SU-DHL-6 (cell line): ENCODE data around the gene C1orf21.

Experiments
- H2AFZ ChIP-seq: fragments of 200-600 bp; sonication (generic); 2 replicates; pipeline ENCODE4 v1.6.1; 2014; ENCODE audit warnings: low read depth, mild to moderate bottlenecking, moderate library complexity, mixed read lengths, antibody characterized with exemption, low read length; ENCODE audit not compliant: severe bottlenecking
- H3F3A ChIP-seq: fragments of 200-600 bp; shearing (Covaris generic); 2 replicates; pipeline ENCODE4 v1.6.0; 2016; ENCODE audit warnings: antibody characterized with exemption, mild to moderate bottlenecking; ENCODE audit not compliant: insufficient read depth
- H3K27ac ChIP-seq: fragments of 200-600 bp; sonication (generic); 2 replicates; pipeline ENCODE4 v1.5.1; 2016; ENCODE audit warnings: low read depth, mild to moderate bottlenecking, low read length, moderate library complexity, mixed read lengths
- H3K27me3 ChIP-seq: fragments of 200-600 bp; sonication (generic), shearing (Covaris generic); 2 replicates; pipeline ENCODE4 v1.6.0; 2014; ENCODE audit warnings: mild to moderate bottlenecking, low read length
- H3K36me3 ChIP-seq: fragments of 200-600 bp; sonication (generic); 2 replicates; pipeline ENCODE4 v1.6.1; 2014; ENCODE audit warnings: mild to moderate bottlenecking, low read length, mixed read lengths
- H3K4me2 ChIP-seq: fragments of 300-600, 200-600 bp; shearing (Covaris generic), sonication (generic); 2 replicates; pipeline ENCODE4 v1.6.0; 2014; ENCODE audit warnings: low read length, low read depth, mild to moderate bottlenecking; ENCODE audit not compliant: poor library complexity, severe bottlenecking
- H3K4me3 ChIP-seq: fragments of 200-600 bp; sonication (generic); 2 replicates; pipeline ENCODE4 v1.5.1; 2014; ENCODE audit warnings: antibody characterized with exemption, low read length, mild to moderate bottlenecking, mixed read lengths; ENCODE audit not compliant: insufficient read depth, poor library complexity, severe bottlenecking
- H3K79me2 ChIP-seq: fragments of 200-600 bp; sonication (generic); 2 replicates; pipeline ENCODE4 v1.6.1; 2014; ENCODE audit warnings: mild to moderate bottlenecking, low read length, moderate library complexity; ENCODE audit not compliant: insufficient read depth
- H3K9ac ChIP-seq: fragments of 200-600 bp; sonication (generic); 2 replicates; pipeline ENCODE4 v1.7.0; 2014; ENCODE audit warnings: mild to moderate bottlenecking, low read length
- H3K9me2 ChIP-seq: fragments of 200-600 bp; sonication (generic); replicated peaks from 2 replicates; pipeline ENCODE4 v1.6.1; 2014; ENCODE audit warnings: low read length; ENCODE audit not compliant: insufficient read depth
- H3K9me3 ChIP-seq: fragments of 200-600 bp; sonication (generic); 2 replicates; pipeline ENCODE4 v1.6.1; 2014; ENCODE audit warnings: low read length, mixed read lengths; ENCODE audit not compliant: insufficient read depth
- H4K20me1 ChIP-seq: fragments of 200-600 bp; sonication (generic); 2 replicates; pipeline ENCODE4 v1.6.1; 2014; ENCODE audit warnings: low read depth, mild to moderate bottlenecking, antibody characterized with exemption, low read length, moderate library complexity, mixed read lengths
- EZH2phosphoT487 ChIP-seq: fragments of 200-600 bp; sonication (generic), shearing (Covaris generic); conservative IDR thresholded peaks from 2 replicates; pipeline ENCODE4 v1.6.1; 2018; ENCODE audit warnings: mild to moderate bottlenecking, antibody characterized with exemption, low read length, moderate library complexity, mixed read lengths
- TF ChIP-seq, protein P1 (sequence below): fragments of 200-600 bp; sonication (generic); IDR thresholded peaks from one replicate; pipeline ENCODE4 v1.5.1; 2017; ENCODE audit warnings: antibody characterized with exemption, mild to moderate bottlenecking, low read length, moderate library complexity; ENCODE audit not compliant: insufficient read depth, poor library complexity, severe bottlenecking

C1orf21 gene

DNA sequence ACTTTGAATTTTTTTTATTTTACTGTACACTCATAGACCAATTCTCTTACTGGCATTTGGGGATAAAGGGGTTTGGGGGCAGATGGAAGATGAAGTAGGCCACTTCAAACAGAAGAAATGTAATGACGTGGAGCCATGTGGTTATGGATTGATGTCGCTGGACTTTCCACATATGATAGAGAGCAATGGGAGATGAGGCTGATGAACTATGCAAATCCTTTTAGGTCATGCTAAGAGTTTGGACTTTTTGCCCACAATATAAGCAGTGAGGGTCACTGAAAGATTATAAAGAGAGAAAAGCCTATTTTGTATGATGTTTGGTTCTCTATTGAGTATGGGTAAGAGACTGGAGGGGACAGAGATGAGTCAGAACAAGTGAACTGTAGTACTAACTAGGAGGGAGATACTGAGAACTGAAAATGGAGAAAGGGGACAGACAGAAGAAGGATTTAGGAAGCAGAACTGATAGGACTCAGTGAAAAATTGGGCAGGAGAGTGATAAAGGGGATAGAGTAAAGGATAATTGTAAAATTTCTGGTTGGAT is 9.2 kb downstream of the C1orf21 start:
- TF ChIP-seq, protein P1, sequence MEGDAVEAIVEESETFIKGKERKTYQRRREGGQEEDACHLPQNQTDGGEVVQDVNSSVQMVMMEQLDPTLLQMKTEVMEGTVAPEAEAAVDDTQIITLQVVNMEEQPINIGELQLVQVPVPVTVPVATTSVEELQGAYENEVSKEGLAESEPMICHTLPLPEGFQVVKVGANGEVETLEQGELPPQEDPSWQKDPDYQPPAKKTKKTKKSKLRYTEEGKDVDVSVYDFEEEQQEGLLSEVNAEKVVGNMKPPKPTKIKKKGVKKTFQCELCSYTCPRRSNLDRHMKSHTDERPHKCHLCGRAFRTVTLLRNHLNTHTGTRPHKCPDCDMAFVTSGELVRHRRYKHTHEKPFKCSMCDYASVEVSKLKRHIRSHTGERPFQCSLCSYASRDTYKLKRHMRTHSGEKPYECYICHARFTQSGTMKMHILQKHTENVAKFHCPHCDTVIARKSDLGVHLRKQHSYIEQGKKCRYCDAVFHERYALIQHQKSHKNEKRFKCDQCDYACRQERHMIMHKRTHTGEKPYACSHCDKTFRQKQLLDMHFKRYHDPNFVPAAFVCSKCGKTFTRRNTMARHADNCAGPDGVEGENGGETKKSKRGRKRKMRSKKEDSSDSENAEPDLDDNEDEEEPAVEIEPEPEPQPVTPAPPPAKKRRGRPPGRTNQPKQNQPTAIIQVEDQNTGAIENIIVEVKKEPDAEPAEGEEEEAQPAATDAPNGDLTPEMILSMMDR, result no peak
- no peak for TF ChIP-seq EZH2phosphoT487
- no peak overlapping the region for H2AFZ ChIP-seq
- H3K27me3 ChIP-seq, result no peaks in the 10 kb centered on the region
- H3K27ac ChIP-seq, result no peak overlapping the region
- H3K36me3 ChIP-seq, result no peaks in the 10 kb centered on the region
- no peaks in the 10 kb centered on the region for H3K79me2 ChIP-seq
- H3K9me3 ChIP-seq, result no peaks in the 10 kb centered on the region
- H3K4me3 ChIP-seq, result no peak overlapping the region
- no peak overlapping the region for H3K4me2 ChIP-seq
- no peaks in the 10 kb centered on the region for H3F3A ChIP-seq
- no peaks in the 10 kb centered on the region for H3K9me2 ChIP-seq
- H3K9ac ChIP-seq, result no peak overlapping the region
- H4K20me1 ChIP-seq, result no peaks in the 10 kb centered on the region

DNA sequence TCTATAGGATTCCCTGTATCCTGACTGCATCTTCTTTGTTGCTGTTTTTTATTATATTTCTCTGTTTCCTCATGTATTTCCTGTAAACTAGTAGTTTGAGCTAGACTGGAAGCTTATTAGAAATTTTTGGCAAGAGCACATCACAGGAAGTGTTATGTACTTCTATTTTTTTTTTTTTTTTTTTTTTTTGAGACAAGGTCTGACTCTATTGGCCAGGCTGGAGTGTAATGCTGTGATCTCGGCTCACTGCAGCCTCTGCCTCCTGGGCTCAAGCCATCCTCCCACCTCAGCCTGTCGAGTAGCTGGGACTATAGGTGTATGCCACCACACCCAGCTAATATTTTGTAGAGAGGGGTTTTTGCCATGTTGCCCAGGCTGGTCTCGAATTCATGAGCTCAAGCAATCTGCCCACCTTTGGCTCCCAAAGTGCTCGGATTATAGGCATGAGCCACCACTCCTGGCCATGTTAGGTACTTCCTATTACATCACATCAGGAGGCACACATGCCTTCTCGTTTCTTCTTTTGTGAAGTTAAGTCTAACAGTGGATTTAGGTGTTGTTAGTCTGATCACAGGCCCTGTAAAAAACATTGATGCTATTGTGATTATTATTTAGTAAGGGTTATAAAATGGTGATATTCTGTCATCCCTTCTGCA is 12.5 kb downstream of the C1orf21 start:
- TF ChIP-seq, protein P1, result no peak
- TF ChIP-seq EZH2phosphoT487, result no peak
- H3K9me2 ChIP-seq, result no peaks in the 10 kb centered on the region
- H2AFZ ChIP-seq, result no peak overlapping the region
- H3K36me3 ChIP-seq, result no peaks in the 10 kb centered on the region
- no peaks in the 10 kb centered on the region for H3K9me3 ChIP-seq
- no peak overlapping the region for H3K27ac ChIP-seq
- no peak overlapping the region for H3K4me3 ChIP-seq
- H4K20me1 ChIP-seq, result no peaks in the 10 kb centered on the region
- no peaks in the 10 kb centered on the region for H3K27me3 ChIP-seq
- no peak overlapping the region for H3K4me2 ChIP-seq
- no peaks in the 10 kb centered on the region for H3F3A ChIP-seq
- no peak overlapping the region for H3K9ac ChIP-seq
- no peaks in the 10 kb centered on the region for H3K79me2 ChIP-seq

DNA sequence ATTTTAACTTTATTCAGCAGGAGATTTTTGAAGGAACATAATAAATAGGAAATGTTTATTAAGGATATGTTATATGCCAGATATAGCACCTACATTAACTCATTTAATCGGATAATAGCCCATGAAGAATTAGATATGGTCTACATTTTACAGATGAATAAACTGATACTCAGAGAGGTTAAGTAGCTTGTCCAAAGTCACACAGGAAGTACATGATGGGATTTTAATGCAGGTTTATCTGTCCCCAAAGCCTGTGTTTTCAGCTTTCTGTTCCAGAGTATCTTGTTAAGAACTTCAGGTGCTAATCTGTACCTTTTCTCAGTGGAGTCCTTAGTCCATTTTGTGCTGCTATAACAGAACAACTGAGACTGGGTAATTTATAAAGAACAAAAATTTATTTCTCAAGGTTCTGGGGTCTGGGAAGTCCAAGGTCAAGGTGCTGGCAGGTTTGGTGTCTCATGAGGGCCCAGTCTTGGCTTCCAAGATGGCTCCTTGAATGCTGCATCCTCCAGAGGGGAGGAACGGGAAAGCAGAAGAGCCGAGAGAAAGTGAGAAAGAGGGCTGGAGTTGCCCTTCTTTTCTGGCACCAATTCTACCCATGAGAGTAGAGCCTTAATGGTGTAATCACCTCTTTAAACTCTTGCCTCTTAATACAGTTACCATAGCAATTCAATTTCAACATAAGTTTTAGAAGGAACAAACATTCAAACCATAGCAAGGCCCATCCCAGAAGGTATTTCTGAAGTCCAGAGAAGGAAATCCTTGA is 17.3 kb downstream of the C1orf21 start:
- no peaks in the 10 kb centered on the region for H3F3A ChIP-seq
- H4K20me1 ChIP-seq, result no peaks in the 10 kb centered on the region

More for the DNA sequence above, 17.3 kb downstream of the C1orf21 start:
- Histone ChIP-seq H3K9me2 (no peaks in the 10 kb centered on the region), H3K27ac (no peak overlapping the region), H3K9me3 (no peaks in the 10 kb centered on the region), H3K4me2 (no peak overlapping the region), H3K27me3 (no peaks in the 10 kb centered on the region), H2AFZ (no peak overlapping the region), H3K79me2 (no peaks in the 10 kb centered on the region), H3K4me3 (no peak overlapping the region), H3K36me3 (no peaks in the 10 kb centered on the region), H3K9ac (no peak overlapping the region)
- no peak for TF ChIP-seq EZH2phosphoT487
- TF ChIP-seq, protein P1, result no peak
